ENCODE results near the gene ACOT13.
"Not testable (repeated sequence)": the region's sequence is repeated elsewhere in the genome, so short reads cannot be mapped to it uniquely, and the experiment has no call there.

Gene ACOT13

DNA sequence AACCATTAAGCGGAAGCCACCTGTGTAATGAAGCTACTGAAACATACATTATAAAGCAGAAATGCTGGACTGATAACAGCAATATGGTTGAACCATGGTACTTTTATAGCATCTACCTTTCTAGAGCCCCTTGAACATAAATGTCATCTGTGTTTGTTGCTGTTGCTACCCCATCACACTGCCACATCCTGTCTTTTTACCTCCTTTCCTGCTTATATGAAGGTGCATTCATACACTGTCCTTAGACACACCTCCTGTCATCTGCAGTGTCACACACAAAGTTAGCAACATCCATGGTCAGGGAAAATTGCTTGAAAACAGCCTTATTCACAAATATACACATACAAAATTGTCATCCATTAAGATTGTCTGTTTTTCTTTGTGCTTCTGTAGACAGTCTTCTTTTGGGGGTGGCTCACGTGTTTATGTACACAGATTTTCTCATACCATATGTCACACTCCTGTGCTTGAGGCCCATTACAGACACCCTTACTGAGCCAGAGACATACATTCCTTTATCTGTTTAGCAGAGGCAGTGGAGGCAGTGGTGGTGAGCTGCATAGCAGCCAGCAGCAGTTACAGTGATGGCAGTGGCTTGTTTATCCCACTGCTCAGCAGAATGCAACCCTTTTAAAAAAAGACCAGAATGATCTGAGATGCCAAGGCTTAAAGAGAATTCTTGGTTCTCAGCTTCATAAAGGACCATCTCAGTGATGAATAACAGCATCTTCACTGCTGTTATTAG, 26.1 kb downstream of the ACOT13 start:
- no peak for DNase-seq

DNA sequence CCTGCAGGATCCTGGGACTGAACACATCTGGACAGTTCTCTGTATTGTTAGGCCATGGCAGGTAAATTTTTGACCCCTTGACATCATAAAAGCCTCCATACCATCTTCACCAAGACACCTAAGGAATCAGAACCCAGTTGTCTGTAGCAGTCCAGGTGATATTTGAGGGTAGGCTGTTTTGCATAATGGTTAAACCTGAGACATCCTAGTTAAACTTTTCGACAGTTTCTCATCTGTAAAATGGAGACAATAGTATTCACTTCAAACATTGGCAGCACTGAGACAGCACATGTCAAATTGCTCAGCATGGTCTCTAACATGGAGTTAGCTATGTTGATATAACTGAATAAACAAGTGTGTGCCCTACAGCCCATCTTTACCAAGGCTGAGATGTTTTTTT, 27.3 kb downstream of the ACOT13 start:
- no peak for DNase-seq

DNA sequence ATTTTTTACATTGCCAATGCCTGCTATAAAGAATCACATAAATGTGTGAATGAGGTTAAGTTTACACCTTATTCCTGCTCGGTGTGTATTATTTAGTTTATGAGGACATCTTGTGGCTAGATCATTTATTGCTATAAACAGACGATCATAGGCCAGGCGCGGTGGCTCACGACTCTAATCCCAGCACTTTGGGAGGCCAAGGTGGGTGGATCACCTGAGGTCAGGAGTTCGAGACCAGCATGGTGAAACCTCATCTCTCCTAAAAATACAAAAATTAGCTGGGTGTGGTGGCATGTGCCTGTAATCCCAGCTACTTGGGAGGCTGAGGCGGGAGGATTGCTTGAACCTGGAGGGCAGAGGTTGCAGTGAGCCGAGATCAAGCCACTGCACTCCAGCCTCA, 28.8 kb downstream of the ACOT13 start:
- not testable (repeated sequence) for DNase-seq

DNA sequence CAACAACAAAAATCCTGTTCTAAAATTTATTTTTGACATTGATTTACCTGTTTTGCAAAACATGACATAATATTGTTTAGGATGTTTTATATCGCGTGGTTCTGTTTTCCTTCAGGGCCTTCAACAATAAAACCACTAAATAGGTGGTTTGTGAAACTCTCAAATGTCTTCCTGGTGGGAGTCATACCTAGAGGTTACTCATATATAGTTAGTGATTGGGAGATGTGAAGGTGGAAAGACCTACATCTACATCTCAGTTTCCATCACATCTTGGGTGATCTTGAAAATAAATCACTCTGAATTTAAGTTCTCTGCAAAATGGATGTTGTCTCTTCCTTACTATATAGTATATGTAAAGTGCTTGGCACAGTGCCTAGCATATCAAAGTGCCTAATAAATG, 29.2 kb downstream of the ACOT13 start:
- DNase-seq = no peak

DNA sequence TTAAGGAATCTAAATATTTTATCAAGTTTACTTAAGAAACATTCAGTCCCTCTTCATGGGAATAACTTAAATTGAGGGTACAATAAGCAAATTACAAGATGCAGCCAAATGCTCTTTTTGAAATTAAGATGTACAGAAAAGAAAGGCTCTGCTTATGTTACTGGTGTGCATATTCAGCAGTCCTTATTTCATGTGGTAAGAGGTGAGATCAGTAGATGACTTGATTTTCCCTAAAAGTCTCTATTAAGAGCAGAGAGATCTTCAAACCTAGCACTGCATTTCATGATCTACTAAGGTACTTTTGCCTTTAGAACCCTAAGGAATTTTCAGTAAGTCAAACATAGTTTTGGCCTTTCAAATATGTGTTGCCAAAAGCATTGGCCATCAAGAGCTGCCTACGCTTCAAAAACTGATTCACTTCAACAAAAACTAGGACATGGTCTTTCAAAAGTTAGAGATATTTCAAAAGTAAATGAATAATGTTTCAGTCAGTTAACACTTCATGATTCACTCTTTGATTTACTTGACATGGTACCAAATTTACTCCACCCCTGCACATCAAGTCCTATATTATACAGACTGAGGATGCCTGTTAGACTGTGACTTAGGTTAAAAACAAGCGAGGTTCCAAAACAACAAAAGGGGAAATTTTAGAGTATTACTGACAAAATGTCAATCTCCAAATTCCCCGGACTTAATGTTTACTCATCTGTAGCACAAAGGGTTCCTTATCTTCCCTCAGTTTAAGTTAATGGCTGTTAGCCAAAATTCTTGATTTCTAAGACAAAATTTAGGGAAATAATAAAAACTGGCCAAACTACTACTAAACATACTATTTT, 32.9 kb downstream of the ACOT13 start:
- DNase-seq = no peak

DNA sequence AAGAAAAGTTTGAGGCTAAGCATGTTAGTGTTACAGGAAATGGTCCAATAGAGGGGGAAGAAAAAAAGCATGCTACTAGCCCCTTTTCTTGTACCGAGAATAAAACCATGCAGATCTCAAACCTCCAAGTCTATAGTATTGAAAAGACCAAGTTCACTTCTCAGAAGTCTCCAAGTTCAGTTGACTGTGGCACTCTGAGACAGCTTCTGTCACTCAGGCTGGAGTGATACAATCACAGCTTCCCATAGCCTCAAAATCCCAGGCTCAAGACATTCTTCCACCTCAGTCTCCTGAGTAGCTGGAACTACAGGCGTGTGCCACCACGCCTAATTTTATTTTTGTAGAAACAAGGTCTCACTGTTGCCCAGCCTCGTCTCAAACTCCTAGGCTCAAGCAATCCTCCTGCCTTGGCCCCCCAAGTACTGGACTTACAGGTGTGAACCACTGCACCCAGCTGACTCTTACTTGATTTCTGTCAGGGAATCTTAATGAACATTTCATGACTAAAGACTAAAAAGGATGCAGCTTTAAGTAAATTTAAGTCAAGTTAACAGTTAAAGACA, 35.9 kb downstream of the ACOT13 start:
- no peak for DNase-seq

DNA sequence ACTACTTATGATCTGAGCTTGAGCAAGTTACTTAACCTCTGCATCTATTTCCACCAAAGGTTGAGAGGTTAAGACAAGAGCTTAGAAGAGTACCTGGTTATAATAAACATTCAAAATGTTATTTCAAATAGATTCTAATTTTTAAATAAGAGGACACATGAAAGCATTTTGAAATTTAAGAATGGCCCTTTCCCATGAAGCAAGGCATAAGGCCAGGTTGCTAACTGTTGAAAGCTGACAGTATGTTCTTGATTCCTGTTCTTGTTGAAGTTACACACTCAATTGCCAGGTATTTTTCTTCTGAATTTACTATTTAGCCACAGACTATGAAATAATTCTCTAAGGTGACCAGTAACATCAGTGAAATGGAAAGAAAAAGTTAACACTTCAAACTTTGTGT, 37.6 kb downstream of the ACOT13 start:
- DNase-seq = no peak

DNA sequence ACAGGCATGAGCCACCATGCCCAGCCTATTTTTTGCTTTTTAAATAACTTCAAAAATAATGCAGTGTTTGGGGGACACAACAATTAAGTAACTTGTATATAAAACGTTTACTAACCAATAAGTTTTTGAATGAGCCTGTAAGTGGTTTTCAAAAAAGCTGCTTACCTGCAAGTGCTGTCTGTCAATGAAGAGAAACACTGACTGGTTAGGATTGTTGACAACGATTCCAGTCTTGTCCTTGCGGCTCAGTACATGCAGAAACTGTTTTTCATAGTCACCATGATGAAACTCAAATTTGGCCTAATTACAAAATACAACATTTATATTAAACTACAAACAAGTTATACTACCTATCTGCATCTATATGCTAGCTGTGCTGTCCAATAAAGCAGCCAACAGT, 41.7 kb downstream of the ACOT13 start:
- no peak for DNase-seq

DNA sequence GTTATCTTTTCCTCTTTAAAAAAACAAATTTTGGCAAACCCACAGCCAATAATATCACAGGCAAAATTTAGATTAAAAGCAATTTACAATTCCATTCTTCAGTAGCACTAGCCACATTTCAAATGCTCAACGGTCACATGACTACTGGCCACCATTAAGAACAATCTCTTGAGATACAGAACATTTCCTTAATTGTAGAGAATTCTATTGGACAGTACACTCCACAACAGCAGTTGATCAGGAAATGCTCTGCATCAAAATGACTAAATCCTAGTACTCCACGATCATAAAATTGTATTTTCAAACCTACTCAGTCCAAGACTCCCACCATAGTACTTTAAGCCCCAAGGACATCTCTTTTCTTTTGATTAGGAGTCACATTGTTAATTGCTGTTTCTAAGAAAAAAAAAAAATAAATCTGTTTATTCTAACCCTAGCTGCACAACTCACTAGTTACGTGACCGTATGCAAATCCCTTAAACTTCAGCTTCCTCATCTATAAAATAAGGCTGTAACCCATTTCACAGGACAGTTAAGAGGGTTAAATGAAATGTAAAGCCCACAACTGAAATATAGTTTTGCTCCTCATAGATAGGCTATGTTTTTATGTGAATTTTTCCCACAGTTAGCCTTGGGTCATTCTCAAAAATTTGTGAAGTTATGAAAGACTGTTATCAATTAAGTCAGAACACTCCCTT, 42.3 kb downstream of the ACOT13 start:
- no peak for DNase-seq

DNA sequence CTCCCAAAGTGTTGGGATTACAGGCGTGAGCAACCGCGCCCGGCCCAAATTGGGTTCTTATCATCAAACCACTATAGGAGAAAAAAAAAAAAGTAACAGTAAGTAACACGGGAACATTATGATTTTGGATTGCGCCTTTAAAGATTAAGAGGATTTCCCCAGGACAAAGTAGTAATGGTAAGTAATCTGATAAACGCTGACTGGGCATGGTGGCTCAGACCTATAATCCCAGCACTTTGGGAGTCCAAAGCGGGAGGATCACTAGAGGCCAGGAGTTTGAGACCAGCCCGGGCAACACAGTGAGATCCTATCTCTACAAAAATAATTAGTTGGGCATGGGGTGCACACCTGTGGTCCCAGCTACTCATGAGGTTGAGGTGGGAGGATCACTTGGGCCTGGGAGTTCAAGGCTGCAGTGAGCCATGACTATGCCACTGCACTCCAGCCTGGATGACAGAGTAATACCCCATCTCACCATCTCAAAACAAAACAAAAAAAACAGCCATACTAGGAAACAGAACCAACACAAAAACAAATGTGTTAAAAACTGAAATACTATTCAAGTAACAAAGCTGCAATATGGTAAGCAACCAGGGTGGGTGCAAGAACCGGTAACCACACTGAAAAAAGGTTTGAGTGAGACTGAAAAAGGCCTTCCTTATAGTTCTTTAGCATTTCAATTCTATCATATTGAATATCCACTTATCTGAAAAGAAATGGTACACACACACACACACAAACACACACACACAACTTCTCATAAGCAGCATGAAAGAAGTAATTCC, 43.8 kb downstream of the ACOT13 start:
- no peak for DNase-seq

DNA sequence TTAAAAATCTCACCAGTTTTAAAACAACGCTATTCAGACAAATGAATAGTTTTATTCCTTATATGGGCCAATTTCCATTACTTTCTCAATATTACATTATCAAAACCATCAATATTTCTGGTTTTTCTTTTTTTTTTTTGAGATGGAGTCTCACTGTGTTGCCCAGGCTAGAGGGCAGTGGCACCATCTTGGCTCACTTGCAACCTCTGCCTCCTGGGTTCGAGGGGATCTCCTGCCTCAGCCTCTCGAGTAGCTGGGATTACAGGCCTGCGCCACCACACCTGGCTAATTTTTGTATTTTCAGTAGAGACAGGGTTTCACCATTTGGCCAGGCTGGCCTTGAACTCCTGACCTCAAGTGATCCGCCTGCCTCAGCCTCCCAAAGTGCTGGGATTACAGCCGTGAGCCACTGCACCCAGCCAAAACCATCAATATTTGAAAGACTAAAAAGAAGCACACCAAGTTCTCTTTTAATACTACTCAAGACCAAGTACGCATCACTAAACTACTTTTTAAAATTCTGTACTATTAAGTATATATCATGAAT, 49.8 kb downstream of the ACOT13 start:
- DNase-seq = not testable (repeated sequence)

DNA sequence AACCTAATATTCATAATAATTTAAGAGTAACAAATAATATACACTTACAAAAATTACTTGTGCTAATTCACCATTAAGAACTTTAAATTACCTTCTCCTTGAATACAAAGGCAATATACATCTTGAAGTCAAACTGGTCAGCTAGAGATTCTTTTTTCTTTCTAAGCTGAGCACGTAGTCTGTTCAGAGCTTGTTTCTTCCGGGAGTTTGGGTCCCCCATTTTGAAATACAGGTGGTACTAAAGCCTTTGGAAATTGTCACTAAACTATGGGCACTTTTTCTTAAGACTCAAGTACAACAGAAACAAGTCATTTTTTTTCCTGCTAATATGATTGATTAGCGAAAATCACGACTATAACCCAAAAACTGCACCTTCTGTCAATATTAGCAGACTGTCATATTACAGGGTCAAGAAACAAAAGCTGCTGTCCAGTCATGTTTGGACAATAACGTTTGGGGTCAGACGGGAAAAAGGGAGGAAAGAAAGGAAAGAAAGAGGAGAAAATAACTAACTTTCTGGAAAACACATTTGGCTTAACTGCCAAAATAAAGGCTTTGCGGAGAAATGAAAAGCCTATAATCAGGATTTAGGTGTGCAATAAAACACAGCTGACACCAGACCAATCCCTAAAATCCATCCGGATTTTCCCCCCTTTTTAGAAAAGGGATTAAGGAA, 51.7 kb downstream of the ACOT13 start:
- DNase-seq = no peak

DNA sequence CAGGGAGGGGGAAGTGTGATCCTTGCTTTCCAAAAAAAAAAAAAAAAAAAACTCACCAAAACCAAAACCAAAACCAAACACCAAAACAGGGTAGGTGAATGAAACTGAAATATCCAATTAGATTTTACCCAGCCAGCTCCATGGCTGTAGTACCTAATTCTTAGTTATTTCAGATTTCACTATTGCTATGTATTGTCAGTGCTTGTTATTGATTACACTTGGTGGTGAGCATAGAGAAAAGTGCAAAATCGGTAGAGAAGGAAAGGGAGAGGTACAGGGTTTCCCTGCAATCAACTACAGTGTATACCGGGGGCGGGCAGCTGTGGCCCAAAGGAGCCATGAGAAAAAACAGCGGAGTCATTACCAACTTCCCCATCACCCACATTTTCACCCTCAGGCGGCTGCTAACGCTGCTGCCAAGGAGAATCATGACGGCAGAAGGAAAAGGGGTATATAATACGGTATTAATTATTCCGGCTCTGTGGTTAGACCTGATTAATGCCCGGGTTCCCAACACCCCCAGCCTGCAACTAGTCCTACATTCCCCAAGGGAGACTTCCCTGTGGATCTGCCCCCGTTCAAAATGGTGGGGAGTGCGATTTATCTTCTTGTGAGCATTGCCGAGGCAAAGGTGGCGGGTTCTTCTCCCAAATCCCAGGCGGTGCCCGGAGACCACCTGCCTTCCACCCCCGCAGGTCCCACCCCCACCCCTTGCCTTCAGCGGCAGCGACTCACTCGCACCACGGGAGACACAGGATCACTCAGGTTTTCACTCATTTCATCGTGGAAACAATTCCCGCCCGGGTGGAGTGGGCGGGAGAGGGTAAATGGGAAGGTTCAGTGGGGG, 52.5 kb downstream of the ACOT13 start, which contains the start of gene C6orf62:
Gene C6orf62, minus strand, starts transcription at position 30 of the 847 bp plus-strand sequence. CDS start 486 bp downstream, outside the sequence.
- no peak for DNase-seq

DNA sequence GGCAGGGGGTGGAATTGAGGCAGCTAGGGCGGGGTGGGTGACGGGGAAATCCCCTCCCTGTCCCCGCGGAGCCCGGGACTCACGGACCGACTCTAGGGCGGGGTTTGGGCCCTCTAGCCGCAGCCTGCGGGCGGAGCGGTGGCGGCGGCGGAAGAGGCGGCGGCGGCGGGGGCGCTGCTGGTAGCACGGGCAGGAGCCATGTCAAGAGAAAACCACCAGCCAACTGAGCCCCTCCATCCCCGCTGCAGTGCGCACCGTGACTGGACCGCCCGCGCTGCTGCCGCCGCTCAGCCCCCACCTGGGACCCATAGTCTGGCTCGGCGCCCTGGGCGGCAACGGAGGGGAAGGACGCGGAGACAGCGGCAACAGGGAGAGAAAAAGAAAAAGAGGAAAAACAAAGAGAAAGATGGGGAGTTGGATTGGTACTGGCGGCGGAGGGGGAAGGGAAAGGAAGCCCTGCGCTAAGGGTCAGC, 53.3 kb downstream of the ACOT13 start:
- no peak for DNase-seq

DNA sequence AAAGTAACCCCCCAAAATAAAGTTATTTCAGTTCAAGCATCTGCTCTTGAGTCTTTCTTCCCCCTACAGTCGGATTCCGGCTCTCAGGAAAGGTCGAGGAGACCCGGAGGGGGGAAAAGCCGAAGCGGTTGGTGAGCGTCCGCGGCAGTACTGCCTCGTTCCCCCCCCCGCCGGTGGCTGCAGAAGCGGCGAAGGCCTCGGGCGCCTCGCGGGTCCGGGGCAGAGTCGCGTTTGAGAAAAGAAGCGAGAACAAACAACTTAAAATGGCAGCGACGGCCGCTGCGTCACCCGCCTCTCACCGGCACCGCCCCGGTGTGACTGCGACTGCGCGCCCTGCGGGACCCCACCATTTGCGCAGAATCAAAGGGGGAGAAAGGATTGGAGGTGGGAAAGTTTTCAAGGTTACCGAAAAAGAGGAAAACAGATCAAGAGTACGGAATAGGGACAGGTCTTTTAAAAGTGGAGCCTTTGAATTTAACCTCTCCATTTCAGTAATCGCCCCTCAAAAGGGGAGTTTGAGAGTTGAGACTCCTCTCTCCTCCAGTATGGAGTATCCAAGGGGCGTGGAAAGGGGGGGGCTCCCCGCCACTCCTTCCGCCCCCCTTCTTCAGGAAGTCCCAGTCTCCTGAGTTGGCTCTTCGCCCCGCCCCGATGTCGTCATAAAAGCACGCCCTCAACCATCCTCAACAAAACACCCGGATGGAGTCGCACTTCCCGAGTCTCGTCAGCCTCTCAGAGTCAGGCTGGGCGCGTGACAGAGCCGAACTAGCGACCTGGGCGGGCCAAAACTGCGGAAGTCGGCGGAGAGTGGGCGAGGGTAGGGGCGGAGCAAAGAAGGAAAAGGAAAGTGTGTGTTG, 54.0 kb downstream of the ACOT13 start:
- DNase-seq = peak; percentile 99

DNA sequence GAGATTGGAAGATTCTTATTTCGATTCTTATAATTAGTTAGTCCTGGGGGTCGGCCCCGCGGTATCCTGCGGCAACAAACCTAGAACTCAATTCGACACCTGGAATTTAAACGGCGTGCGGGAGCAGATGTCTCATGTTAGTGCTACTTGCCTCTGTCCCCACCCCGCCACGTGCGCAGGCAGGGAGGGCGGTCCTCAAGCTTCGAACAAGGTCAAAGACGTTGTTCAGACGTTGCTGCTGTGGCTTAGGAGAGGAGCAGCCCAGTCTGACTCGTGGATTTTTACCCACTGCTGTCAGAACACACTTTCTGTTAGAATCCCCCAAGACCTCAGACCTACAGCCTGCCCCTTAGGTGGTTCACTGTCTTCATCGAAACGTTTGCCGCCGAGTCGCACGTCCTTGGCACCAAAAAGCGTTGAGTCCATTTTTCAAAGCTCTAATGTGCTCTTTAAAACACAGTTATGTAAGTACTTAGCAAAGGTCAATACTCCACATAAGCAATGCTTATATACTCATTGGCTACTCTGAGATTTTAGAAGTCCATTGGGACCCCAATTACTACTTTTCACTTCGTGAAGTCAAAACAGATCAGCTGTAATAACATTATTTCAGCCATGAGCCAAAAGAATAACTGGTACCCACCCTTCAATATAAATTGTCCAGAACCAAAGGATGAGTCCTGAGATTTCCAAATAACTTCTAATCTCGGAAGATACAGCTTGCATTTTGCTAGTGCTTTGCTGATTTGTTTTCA, 54.8 kb downstream of the ACOT13 start:
- no peak for DNase-seq

DNA sequence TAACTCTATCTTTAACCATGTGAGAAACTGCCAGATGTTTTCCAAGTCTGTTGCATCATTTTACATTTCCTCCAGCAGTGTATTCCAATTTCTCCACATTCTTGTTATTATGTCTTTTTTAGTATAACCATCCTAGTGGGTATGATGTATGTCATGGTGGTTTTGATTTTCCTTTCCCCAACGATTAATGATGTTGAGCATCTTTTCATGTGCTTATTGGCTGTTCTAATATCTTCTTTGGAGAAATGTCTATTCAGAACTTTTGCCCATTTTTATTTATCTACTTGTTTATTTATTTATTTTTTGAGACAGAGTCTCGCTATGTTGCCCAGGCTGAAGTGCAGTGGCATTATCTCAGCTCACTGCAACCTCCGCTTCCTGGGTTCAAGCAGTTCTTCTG, 56.4 kb downstream of the ACOT13 start:
- no peak for DNase-seq

DNA sequence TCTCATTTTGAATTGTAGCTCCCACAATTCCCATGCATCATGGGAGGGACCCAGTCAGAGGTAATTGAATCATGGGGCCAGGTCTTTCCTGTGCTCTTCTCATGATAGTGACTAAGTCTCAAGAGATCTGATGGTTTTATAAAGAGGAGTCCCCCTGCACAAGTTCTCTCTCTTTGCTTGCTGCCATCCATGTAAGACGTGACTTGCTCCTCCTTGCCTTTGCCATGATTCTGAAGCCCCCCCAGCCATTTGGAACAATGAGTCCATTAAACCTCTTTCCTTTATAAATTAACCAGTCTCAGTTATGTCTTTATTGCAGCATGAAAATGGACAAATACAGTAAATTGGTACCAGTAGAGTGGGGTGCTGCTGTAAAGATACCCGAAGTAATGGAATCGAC, 63.8 kb downstream of the ACOT13 start:
- not testable (repeated sequence) for DNase-seq

All from NCI-H1048 (cell line).